WTC11 (cell line): ENCODE results near the gene MAML3.

Source experiments
- CREB1 ChIP-seq: sonication (generic); formaldehyde crosslinking; IDR thresholded peaks from 2 replicates; pipeline ENCODE4 v1.8.0; 2023; ENCODE audit warnings: mild to moderate bottlenecking, missing genetic modification reagents
- USF2 ChIP-seq: sonication (generic); formaldehyde crosslinking; IDR thresholded peaks from 2 replicates; pipeline ENCODE4 v1.8.1; 2023; ENCODE audit warnings: mild to moderate bottlenecking, missing genetic modification reagents, moderate library complexity

GRCh38 chr4:139845453-139846093 lies 308.4 kb downstream of the MAML3 start:
- TF ChIP-seq USF2 (CRISPR knock-in tag) (no peak), CREB1 (CRISPR knock-in tag) (no peak)
